Measurements from ENCODE around the gene UBP1.
A peak's percentile ranks its signal among the peaks of the same experiment; 100 is the strongest.

UBP1 gene

DNA sequence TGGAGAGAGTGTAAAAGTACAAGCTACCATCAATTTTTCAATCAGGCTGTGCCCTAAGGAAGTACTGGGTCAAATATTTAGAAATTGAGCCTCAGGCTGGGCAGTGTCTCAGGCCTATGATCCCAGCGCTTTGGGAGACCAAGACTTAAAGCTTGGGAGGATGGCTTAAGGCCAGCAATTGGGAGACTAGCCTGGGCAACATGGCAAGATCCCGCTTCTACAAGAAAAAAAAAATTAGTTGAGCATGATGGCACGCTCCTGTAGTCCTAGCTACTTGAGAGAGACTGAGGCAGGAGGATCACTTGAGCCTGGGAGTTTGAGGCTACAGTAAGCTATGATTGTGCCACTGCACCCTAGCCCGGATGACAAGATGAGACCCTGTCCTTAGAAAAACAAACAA is 2.0 kb upstream of the UBP1 start:
- Histone ChIP-seq H3K36me3 (replicated peaks; ENCODE audit: low read depth, low read length) (no peaks in the 10 kb centered on the region), H3K27ac (ENCODE audit: low read length) (no peak overlapping the region), H3K79me2 (ENCODE audit: low read length) (peaks cover 33% of the 10 kb centered on the region), H3K9ac (ENCODE audit: low read length) (no peak overlapping the region), H3K9me3 (ENCODE audit: insufficient read depth, low read length) (no peaks in the 10 kb centered on the region), H3K4me3 (ENCODE audit: low read length) (peak overlapping the region; percentile 80; the same call in 1 of the 2 replicates), H3K27me3 (ENCODE audit: low read depth, low read length) (no peaks in the 10 kb centered on the region), H4K20me1 (ENCODE audit: insufficient read depth, low read length) (peaks cover 19% of the 10 kb centered on the region), H3K4me1 (ENCODE audit: low read length) (peaks cover 18% of the 10 kb centered on the region), H3K4me2 (ENCODE audit: low read length) (peak overlapping the region; percentile 68; the same call in 1 of the 2 replicates), H2AFZ (ENCODE audit: low read depth, low read length) (no peak overlapping the region)
- TF ChIP-seq EZH2phosphoT487 (IDR thresholded peaks at IDR 0.05; ENCODE audit: low read depth): no peak
- TF ChIP-seq, protein P1, sequence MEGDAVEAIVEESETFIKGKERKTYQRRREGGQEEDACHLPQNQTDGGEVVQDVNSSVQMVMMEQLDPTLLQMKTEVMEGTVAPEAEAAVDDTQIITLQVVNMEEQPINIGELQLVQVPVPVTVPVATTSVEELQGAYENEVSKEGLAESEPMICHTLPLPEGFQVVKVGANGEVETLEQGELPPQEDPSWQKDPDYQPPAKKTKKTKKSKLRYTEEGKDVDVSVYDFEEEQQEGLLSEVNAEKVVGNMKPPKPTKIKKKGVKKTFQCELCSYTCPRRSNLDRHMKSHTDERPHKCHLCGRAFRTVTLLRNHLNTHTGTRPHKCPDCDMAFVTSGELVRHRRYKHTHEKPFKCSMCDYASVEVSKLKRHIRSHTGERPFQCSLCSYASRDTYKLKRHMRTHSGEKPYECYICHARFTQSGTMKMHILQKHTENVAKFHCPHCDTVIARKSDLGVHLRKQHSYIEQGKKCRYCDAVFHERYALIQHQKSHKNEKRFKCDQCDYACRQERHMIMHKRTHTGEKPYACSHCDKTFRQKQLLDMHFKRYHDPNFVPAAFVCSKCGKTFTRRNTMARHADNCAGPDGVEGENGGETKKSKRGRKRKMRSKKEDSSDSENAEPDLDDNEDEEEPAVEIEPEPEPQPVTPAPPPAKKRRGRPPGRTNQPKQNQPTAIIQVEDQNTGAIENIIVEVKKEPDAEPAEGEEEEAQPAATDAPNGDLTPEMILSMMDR (IDR thresholded peaks at IDR 0.05; ENCODE audit: low read depth, low read length): no peak

DNA sequence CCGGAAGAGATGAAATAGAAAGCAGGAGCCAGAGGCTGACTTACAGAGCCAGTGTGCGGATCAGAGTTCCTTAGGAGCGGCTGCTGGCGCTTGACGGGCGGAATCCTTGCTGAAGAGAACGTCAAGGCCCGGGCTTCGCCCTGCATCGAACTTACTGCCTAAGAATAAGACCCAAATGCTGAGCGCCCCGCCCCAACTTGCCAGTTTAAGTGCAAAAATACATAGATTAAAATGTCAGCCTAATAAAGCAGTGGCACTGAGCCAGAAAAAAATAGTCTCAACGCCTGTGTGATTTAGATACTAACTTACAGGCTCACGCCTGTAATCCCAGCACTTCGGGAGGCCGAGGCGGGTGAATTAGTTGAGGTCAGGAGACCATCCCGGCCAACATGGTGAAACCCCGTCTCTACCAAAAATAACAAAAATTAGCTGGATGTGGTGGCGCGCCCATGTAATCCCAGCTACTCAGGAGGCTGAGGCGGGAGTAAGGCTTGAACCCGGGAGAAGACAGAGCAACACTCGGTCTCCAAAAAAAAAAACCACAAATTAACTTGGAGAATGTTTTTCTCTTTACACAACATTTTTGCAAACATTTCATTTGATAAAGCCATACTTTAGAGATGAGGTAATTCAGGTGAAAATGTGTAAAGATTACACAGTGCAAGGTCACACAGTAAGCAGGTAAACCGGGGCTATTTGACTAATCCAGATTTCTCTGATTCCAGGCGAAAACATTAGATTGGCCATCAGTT is 1.2 kb upstream of the UBP1 start:
- Histone ChIP-seq H3K4me3 (ENCODE audit: low read length) (peak overlapping the region; percentile 80), H3K36me3 (replicated peaks; ENCODE audit: low read depth, low read length) (no peaks in the 10 kb centered on the region), H3K79me2 (ENCODE audit: low read length) (peaks cover 41% of the 10 kb centered on the region)

DNA sequence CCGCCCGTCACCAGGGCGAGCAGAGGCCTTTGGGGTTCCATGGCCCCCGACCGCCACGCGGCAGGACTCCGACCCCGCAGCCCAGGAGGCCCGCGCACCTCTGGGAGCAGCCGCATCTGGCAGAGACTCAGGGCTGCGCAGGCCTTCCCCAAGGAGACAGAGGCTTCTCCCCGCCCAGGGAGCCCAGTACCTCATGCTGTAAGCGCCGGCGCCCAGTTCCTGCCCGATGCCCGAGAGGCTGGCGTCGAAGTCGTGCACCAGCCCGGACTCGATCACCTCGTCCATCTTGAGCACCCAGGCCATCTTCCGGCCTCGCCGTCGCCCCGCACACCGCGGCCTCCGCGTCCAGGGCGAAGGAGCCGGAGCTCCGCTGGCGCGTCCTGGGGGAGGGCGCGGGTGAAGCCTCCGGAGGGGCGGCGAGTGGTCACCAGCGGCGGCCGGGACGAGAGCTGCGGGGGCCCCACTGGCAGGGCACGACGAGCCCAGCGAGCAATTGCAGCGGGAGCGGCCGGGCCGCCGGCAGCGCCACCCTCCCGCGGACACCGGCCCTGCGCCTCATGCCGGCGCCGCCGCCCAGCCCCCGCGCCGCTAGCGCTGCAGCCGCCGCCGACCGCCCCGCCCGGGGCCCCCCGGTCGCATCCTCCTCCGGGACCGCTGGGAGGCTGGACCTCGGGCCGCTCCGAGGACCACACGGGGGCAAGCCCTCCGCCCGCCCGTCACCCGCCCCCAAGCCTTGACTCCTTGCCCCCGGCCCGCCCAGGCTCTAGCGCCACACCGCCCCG is 468 bp downstream of the UBP1 start:
- H3K36me3 ChIP-seq (replicated peaks; ENCODE audit: low read depth, low read length): no peaks in the 10 kb centered on the region
- H3K27me3 ChIP-seq (ENCODE audit: low read depth, low read length): no peaks in the 10 kb centered on the region
- peak overlapping the region; percentile 95 for H3K4me2 ChIP-seq (ENCODE audit: low read length)
- H3K9me3 ChIP-seq (ENCODE audit: insufficient read depth, low read length): no peaks in the 10 kb centered on the region
- H3K4me1 ChIP-seq (ENCODE audit: low read length): peaks cover 35% of the 10 kb centered on the region
- H3K4me3 ChIP-seq (ENCODE audit: low read length): peak overlapping the region; percentile 78
- H3K9ac ChIP-seq (ENCODE audit: low read length): peak overlapping the region; percentile 88
- H2AFZ ChIP-seq (ENCODE audit: low read depth, low read length): no peak overlapping the region
- peaks cover 58% of the 10 kb centered on the region for H3K79me2 ChIP-seq (ENCODE audit: low read length)
- TF ChIP-seq EZH2phosphoT487 (IDR thresholded peaks at IDR 0.05; ENCODE audit: low read depth): no peak
- TF ChIP-seq, protein P1 (IDR thresholded peaks at IDR 0.05; ENCODE audit: low read depth, low read length): 0 out of 2 replicates have a peak, but pooled peaks have one; percentile 21
- H4K20me1 ChIP-seq (ENCODE audit: insufficient read depth, low read length): peaks cover 42% of the 10 kb centered on the region
- peak overlapping the region; percentile 92 for H3K27ac ChIP-seq (ENCODE audit: low read length)

More for the DNA sequence above, 1.2 kb upstream of the UBP1 start:
- no peaks in the 10 kb centered on the region for H3K9me3 ChIP-seq (ENCODE audit: insufficient read depth, low read length)
- H3K27me3 ChIP-seq (ENCODE audit: low read depth, low read length): no peaks in the 10 kb centered on the region
- TF ChIP-seq, protein P1 (IDR thresholded peaks at IDR 0.05; ENCODE audit: low read depth, low read length): no peak
- TF ChIP-seq EZH2phosphoT487 (IDR thresholded peaks at IDR 0.05; ENCODE audit: low read depth): no peak
- peak overlapping the region; percentile 68 for H3K4me2 ChIP-seq (ENCODE audit: low read length)
- peaks cover 26% of the 10 kb centered on the region for H3K4me1 ChIP-seq (ENCODE audit: low read length)
- peak overlapping the region; percentile 85 for H3K9ac ChIP-seq (ENCODE audit: low read length)
- H2AFZ ChIP-seq (ENCODE audit: low read depth, low read length): peak overlapping the region; percentile 76
- peak overlapping the region; percentile 92 for H3K27ac ChIP-seq (ENCODE audit: low read length)
- peaks cover 27% of the 10 kb centered on the region for H4K20me1 ChIP-seq (ENCODE audit: insufficient read depth, low read length)
